C4-2B (cell line): ENCODE data around the gene TMEM132D.

ENCODE experiments used
- CTCF ChIP-seq: fragments of 450-650 bp; conservative IDR thresholded peaks from 2 replicates; pipeline ENCODE4 v1.5.1; 2017; ENCODE audit warnings: mild to moderate bottlenecking
- ZFX ChIP-seq: fragments of 450-650 bp; IDR thresholded peaks from 2 replicates; pipeline ENCODE4 v1.6.1; 2017

GRCh38 chr12:129779989-129780388 is 123.8 kb downstream of the TMEM132D start:
- no peak for TF ChIP-seq ZFX
- TF ChIP-seq CTCF: no peak
